ENCODE measurements around the gene LRRC74A.

LRRC74A gene

GRCh38 chr14:76810525-76810924 lies 15.7 kb upstream of the LRRC74A start:
- DNase-seq (ENCODE audit: low spot score) = no peak

- DNase-seq (ENCODE audit: low spot score) = peak; percentile 10
These were observed 15.2 kb upstream of the LRRC74A start for GRCh38 chr14:76810953-76811400.

GRCh38 chr14:76811561-76811960 lies 14.6 kb upstream of the LRRC74A start:
- DNase-seq (ENCODE audit: low spot score) = no peak

GRCh38 chr14:76812093-76812421 lies 14.2 kb upstream of the LRRC74A start:
- no peak for DNase-seq (ENCODE audit: low spot score)

- peak; percentile 95 for DNase-seq (ENCODE audit: low spot score)
These were observed 13.5 kb upstream of the LRRC74A start, which contains the start of gene ANGEL1 for GRCh38 chr14:76812422-76813383. Gene ANGEL1, minus strand, starts transcription at chr14:76812882. Its CDS starts 55 bp downstream, at chr14:76812827.

- DNase-seq (ENCODE audit: low spot score) = no peak
These were observed 11.2 kb upstream of the LRRC74A start for GRCh38 chr14:76814726-76815645.

GRCh38 chr14:76820700-76821099 lies 5.5 kb upstream of the LRRC74A start:
- no peak for DNase-seq (ENCODE audit: low spot score)

GRCh38 chr14:76827696-76828296 lies 1.6 kb downstream of the LRRC74A start:
- DNase-seq (ENCODE audit: low spot score) = no peak

GRCh38 chr14:76828339-76829012 lies 2.3 kb downstream of the LRRC74A start:
- no peak for DNase-seq (ENCODE audit: low spot score)

- no peak for DNase-seq (ENCODE audit: low spot score)
These were observed 2.8 kb downstream of the LRRC74A start for GRCh38 chr14:76829013-76829365.

- no peak for DNase-seq (ENCODE audit: low spot score)
These were observed 3.6 kb downstream of the LRRC74A start for GRCh38 chr14:76829650-76830421.

- DNase-seq (ENCODE audit: low spot score) = no peak
These were observed 4.3 kb downstream of the LRRC74A start for GRCh38 chr14:76830556-76830955.

- DNase-seq (ENCODE audit: low spot score) = no peak
These were observed 6.3 kb downstream of the LRRC74A start for GRCh38 chr14:76832503-76832988.

GRCh38 chr14:76833011-76833410 lies 6.8 kb downstream of the LRRC74A start:
- DNase-seq (ENCODE audit: low spot score) = no peak

- DNase-seq (ENCODE audit: low spot score) = no peak
These were observed 8.0 kb downstream of the LRRC74A start for GRCh38 chr14:76834241-76834661.

- DNase-seq (ENCODE audit: low spot score) = no peak
These were observed 9.9 kb downstream of the LRRC74A start for GRCh38 chr14:76836029-76836630.

- DNase-seq (ENCODE audit: low spot score) = no peak
These were observed 11.3 kb downstream of the LRRC74A start for GRCh38 chr14:76837524-76837923.

- no peak for DNase-seq (ENCODE audit: low spot score)
These were observed 16.2 kb downstream of the LRRC74A start for GRCh38 chr14:76842414-76842813.

GRCh38 chr14:76844223-76844622 lies 18.0 kb downstream of the LRRC74A start:
- no peak for DNase-seq (ENCODE audit: low spot score)

- DNase-seq (ENCODE audit: low spot score) = no peak
These were observed 20.3 kb downstream of the LRRC74A start for GRCh38 chr14:76846331-76847047.

Data from germinal center (tissue), 1 donor.